Neural progenitor cell (in vitro differentiated cells): ENCODE data around the gene KCNQ1. TPM values are rescaled to one million over a fixed set of nuclear protein-coding genes. Genes with fewer than 3 reads are reported as not detected.

Experiments
- DNase-seq: peaks from one replicate; pipeline ENCODE4 v3.0.0-alpha.2; 2016; ENCODE audit warnings: low spot score
- H2AFZ ChIP-seq: fragments of 200-600 bp; sonication (generic); replicated peaks from 2 replicates; pipeline ENCODE4 v1.6.1; 2016; ENCODE audit warnings: antibody characterized with exemption
- H3F3A ChIP-seq: fragments of 200-600 bp; sonication (generic); 2 replicates; pipeline ENCODE4 v1.6.1; 2016; ENCODE audit warnings: antibody characterized with exemption, low read depth
- H3K27ac ChIP-seq: fragments of 200-600 bp; sonication (generic); 2 replicates; pipeline ENCODE4 v1.5.1; 2016; ENCODE audit warnings: mild to moderate bottlenecking
- H3K27me3 ChIP-seq: fragments of 200-600 bp; sonication (generic); 2 replicates; pipeline ENCODE4 v1.6.1; 2016; ENCODE audit warnings: mild to moderate bottlenecking, moderate library complexity
- H3K36me3 ChIP-seq: fragments of 200-600 bp; sonication (generic); 2 replicates; pipeline ENCODE4 v1.5.1; 2016
- H3K4me1 ChIP-seq: fragments of 200-600 bp; sonication (generic); 2 replicates; pipeline ENCODE4 v1.6.1; 2016; ENCODE audit warnings: mixed run types
- H3K4me2 ChIP-seq: fragments of 200-600 bp; sonication (generic); 2 replicates; pipeline ENCODE4 v1.6.1; 2016
- H3K4me3 ChIP-seq: fragments of 200-600 bp; sonication (generic); 2 replicates; pipeline ENCODE4 v1.5.1; 2016
- H3K79me2 ChIP-seq: fragments of 200-600 bp; sonication (generic); 2 replicates; pipeline ENCODE4 v1.6.1; 2016; ENCODE audit warnings: low read depth
- H3K9ac ChIP-seq: fragments of 200-600 bp; sonication (generic); 2 replicates; pipeline ENCODE4 v1.6.1; 2016
- H3K9me3 ChIP-seq: fragments of 200-600 bp; sonication (generic); 2 replicates; pipeline ENCODE4 v1.5.1; 2016; ENCODE audit warnings: low read depth
- H4K20me1 ChIP-seq: fragments of 200-600 bp; sonication (generic); 2 replicates; pipeline ENCODE4 v1.6.1; 2016; ENCODE audit warnings: low read depth
- H3K27ac Mint-ChIP-seq: 3 replicates; pipeline ENCODE4 v1.8.0; 2021; ENCODE audit warnings: mixed read lengths
- H3K27me3 Mint-ChIP-seq: 2 replicates; pipeline ENCODE4 v1.8.0; 2022; ENCODE audit warnings: low read depth, mild to moderate bottlenecking, inconsistent platforms, moderate library complexity, mixed read lengths; ENCODE audit not compliant: insufficient read depth
- H3K36me3 Mint-ChIP-seq: 3 replicates; pipeline ENCODE4 v1.8.0; 2021; ENCODE audit warnings: mixed read lengths
- H3K4me1 Mint-ChIP-seq: 3 replicates; pipeline ENCODE4 v1.8.0; 2021; ENCODE audit warnings: mixed read lengths
- H3K4me3 Mint-ChIP-seq: 3 replicates; pipeline ENCODE4 v1.8.0; 2021; ENCODE audit warnings: mild to moderate bottlenecking, moderate library complexity, mixed read lengths
- H3K9me3 Mint-ChIP-seq: 3 replicates; pipeline ENCODE4 v1.8.0; 2020; ENCODE audit warnings: mixed read lengths
- EZH2 ChIP-seq: fragments of 200-600 bp; sonication (generic); IDR thresholded peaks from 2 replicates; pipeline ENCODE4 v1.6.1; 2017; ENCODE audit warnings: antibody characterized with exemption, mild to moderate bottlenecking, moderate library complexity
- EZH2phosphoT487 ChIP-seq: fragments of 200-600 bp; sonication (generic); IDR thresholded peaks from 2 replicates; pipeline ENCODE4 v1.6.1; 2017; ENCODE audit warnings: antibody characterized with exemption
- total RNA-seq: library from RNA; depleted of rRNA; stranded (reverse); fragments of >200 nt; gene quantifications from 2 replicates; pipeline ENCODE4 v1.2.3, GENCODE V29; 2015; ENCODE audit warnings: low replicate concordance
- TF ChIP-seq, protein P1 (sequence below): fragments of 200-600 bp; sonication (generic); IDR thresholded peaks from 2 replicates; pipeline ENCODE4 v1.5.1; 2017; ENCODE audit warnings: antibody characterized with exemption, mild to moderate bottlenecking

The KCNQ1 gene
- total RNA-seq, 1 donor from 2014 or later, result 0.11 TPM

DNA sequence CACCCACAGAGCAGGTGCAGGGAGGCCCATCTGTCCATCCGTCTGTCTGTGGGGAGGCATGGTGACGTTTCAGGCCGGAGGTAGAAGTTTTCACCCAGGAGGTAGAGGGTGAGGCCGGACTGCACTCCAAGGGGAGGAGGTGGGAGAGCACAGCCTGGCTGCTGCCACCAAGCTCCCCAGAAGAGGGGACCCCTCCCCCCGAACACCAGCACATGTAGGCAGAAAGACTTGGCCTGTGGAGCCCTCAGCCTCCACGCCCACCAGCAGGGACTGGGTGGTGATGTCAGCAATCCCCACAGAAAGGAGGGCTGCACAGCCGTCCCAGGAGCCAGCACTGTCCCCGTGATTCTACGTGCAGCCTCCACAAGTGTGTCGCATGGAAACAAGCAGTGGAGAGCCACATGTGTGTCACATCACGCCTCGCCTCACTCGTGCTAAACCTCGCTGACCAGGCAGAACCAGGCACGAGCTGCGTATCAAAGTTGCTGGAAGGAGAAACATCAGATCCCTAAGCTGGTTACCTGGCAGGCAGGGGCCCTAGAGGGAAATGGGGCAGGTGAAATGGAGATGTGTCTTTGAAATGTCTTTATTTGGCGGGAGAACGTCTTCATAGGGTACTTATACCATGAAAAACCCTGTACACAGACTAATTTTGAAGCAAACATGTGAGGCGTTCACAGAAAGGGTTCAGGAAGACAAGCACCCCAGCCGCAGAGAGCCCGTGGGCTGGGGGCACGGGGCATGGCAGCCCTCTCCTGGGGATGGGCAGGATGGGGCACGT lies 391.7 kb downstream of the KCNQ1 start:
- Histone ChIP-seq H3K36me3 (no peaks in the 10 kb centered on the region), H3K4me2 (no peak overlapping the region), H3K27me3 (no peaks in the 10 kb centered on the region), H3K27ac (no peak overlapping the region), H3K9me3 (no peaks in the 10 kb centered on the region), H2AFZ (no peak overlapping the region), H3K4me3 (no peak overlapping the region), H3F3A (no peaks in the 10 kb centered on the region), H4K20me1 (no peaks in the 10 kb centered on the region), H3K4me1 (peaks cover 26% of the 10 kb centered on the region), H3K9ac (no peak overlapping the region), H3K79me2 (no peaks in the 10 kb centered on the region)
- TF ChIP-seq, protein P1, sequence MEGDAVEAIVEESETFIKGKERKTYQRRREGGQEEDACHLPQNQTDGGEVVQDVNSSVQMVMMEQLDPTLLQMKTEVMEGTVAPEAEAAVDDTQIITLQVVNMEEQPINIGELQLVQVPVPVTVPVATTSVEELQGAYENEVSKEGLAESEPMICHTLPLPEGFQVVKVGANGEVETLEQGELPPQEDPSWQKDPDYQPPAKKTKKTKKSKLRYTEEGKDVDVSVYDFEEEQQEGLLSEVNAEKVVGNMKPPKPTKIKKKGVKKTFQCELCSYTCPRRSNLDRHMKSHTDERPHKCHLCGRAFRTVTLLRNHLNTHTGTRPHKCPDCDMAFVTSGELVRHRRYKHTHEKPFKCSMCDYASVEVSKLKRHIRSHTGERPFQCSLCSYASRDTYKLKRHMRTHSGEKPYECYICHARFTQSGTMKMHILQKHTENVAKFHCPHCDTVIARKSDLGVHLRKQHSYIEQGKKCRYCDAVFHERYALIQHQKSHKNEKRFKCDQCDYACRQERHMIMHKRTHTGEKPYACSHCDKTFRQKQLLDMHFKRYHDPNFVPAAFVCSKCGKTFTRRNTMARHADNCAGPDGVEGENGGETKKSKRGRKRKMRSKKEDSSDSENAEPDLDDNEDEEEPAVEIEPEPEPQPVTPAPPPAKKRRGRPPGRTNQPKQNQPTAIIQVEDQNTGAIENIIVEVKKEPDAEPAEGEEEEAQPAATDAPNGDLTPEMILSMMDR, result no peak
- TF ChIP-seq EZH2phosphoT487 (no peak), EZH2 (no peak)
- no peaks in the 10 kb centered on the region for H3K36me3 Mint-ChIP-seq
- peak overlapping the region; percentile 95 for H3K27ac Mint-ChIP-seq
- H3K4me3 Mint-ChIP-seq, result no peak overlapping the region
- DNase-seq, result no peak
- H3K9me3 Mint-ChIP-seq, result no peaks in the 10 kb centered on the region
- peaks cover 54% of the 10 kb centered on the region for H3K4me1 Mint-ChIP-seq
- H3K27me3 Mint-ChIP-seq, result peaks cover 10% of the 10 kb centered on the region

GRCh38 chr11:2837096-2837601 lies 392.3 kb downstream of the KCNQ1 start:
- Histone ChIP-seq H3K36me3 (no peaks in the 10 kb centered on the region), H2AFZ (peak overlapping the region; percentile 42), H3K9ac (no peak overlapping the region), H3K4me2 (peak overlapping the region; percentile 25), H3K79me2 (no peaks in the 10 kb centered on the region), H3K4me3 (no peak overlapping the region), H3K27ac (no peak overlapping the region), H3K27me3 (no peaks in the 10 kb centered on the region), H3K4me1 (peaks cover 26% of the 10 kb centered on the region), H3F3A (no peaks in the 10 kb centered on the region), H3K9me3 (no peaks in the 10 kb centered on the region), H4K20me1 (no peaks in the 10 kb centered on the region)
- Mint-ChIP-seq H3K9me3 (no peaks in the 10 kb centered on the region), H3K4me3 (no peak overlapping the region), H3K4me1 (peaks cover 54% of the 10 kb centered on the region), H3K27ac (peak overlapping the region; percentile 38), H3K36me3 (no peaks in the 10 kb centered on the region), H3K27me3 (peaks cover 10% of the 10 kb centered on the region)
- no peak for TF ChIP-seq EZH2
- TF ChIP-seq EZH2phosphoT487, result no peak
- TF ChIP-seq, protein P1, result peak; percentile 34
- DNase-seq, result peak; percentile 87

GRCh38 chr11:2837651-2838050 lies 392.8 kb downstream of the KCNQ1 start:
- peak overlapping the region; percentile 50 for H3K4me3 Mint-ChIP-seq
- H3K27me3 Mint-ChIP-seq, result peaks cover 10% of the 10 kb centered on the region
- DNase-seq, result no peak
- Histone ChIP-seq H3K36me3 (no peaks in the 10 kb centered on the region), H2AFZ (peak overlapping the region; percentile 42), H3K4me2 (peak overlapping the region; percentile 25), H4K20me1 (no peaks in the 10 kb centered on the region), H3K79me2 (no peaks in the 10 kb centered on the region), H3K9me3 (no peaks in the 10 kb centered on the region), H3K4me3 (no peak overlapping the region), H3F3A (no peaks in the 10 kb centered on the region), H3K4me1 (peaks cover 26% of the 10 kb centered on the region), H3K27ac (no peak overlapping the region), H3K27me3 (no peaks in the 10 kb centered on the region), H3K9ac (no peak overlapping the region)
- H3K4me1 Mint-ChIP-seq, result peaks cover 54% of the 10 kb centered on the region
- H3K36me3 Mint-ChIP-seq, result no peaks in the 10 kb centered on the region
- TF ChIP-seq, protein P1, result no peak
- TF ChIP-seq EZH2phosphoT487, result no peak
- TF ChIP-seq EZH2, result no peak
- no peaks in the 10 kb centered on the region for H3K9me3 Mint-ChIP-seq
- peak overlapping the region; percentile 79 for H3K27ac Mint-ChIP-seq
